Measurements from ENCODE around the gene GSK3B. TPM values are rescaled to one million over a fixed set of nuclear protein-coding genes. Genes with fewer than 3 reads are reported as not detected.

GSK3B gene
- total RNA-seq, 1 donor from 2014 or later: 20.6 TPM

DNA sequence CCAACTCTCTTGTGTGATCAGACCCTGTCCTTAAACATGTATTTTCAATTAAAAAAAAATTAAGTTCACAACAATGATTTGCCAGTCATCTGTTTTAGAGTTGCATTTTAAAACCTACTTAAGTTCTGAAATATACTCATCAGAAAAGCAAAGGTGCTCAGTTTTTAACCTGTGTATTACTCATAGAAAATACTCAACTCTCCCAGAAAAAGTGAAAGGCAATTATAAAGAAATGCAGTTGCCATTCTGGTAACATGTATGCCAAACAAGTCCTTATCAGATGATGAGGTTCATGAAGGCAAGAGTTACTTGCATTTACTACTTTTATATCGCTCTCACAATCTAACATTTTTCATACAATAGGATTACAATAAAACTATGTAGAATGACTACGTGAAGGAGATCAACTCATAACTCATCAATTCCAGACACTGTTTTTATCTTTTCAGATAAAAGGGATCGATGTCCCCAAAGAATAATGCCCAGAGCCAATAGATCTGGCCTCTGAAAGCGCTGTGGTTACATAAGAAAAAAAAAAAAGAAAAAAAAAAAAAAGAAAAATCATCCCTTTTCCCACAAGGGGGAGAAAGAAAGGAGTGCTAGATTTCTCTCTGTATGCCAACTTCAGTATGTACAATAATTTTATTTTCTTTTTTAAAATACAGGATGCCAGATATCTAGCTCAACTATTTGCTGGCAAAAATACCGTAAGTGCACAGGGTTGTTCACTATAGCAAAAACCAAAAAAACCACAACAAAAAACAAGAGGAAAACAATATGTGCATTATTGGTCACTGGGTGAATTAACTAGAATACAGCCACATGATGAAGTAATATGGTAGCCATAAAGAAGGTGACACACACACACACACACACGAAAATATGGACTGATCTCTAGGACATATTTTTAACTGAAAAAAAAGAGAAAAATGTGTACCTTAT, 175.0 kb downstream of the GSK3B start:
- Histone ChIP-seq H3K27me3 (no peaks in the 10 kb centered on the region), H3K27ac (no peak overlapping the region), H3K9me3 (no peaks in the 10 kb centered on the region), H3K4me3 (no peak overlapping the region), H3K4me1 (no peaks in the 10 kb centered on the region), H3K36me3 (peaks cover 0 to 16% of the 10 kb centered on the region in 2 donors)
- intact Hi-C loops (cut with DNase I): no loop called here
- no peak for DNase-seq (ENCODE audit: extremely low spot score in 2 of 2)
- TF ChIP-seq POLR2A (IDR thresholded peaks at IDR 0.05): no peak
- TF ChIP-seq POLR2AphosphoS5 (IDR thresholded peaks at IDR 0.05; ENCODE audit: insufficient read depth in 1 of 2, low read depth in 1 of 2): no peak
- TF ChIP-seq, protein P1, sequence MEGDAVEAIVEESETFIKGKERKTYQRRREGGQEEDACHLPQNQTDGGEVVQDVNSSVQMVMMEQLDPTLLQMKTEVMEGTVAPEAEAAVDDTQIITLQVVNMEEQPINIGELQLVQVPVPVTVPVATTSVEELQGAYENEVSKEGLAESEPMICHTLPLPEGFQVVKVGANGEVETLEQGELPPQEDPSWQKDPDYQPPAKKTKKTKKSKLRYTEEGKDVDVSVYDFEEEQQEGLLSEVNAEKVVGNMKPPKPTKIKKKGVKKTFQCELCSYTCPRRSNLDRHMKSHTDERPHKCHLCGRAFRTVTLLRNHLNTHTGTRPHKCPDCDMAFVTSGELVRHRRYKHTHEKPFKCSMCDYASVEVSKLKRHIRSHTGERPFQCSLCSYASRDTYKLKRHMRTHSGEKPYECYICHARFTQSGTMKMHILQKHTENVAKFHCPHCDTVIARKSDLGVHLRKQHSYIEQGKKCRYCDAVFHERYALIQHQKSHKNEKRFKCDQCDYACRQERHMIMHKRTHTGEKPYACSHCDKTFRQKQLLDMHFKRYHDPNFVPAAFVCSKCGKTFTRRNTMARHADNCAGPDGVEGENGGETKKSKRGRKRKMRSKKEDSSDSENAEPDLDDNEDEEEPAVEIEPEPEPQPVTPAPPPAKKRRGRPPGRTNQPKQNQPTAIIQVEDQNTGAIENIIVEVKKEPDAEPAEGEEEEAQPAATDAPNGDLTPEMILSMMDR (IDR thresholded peaks at IDR 0.05): no peak

DNA sequence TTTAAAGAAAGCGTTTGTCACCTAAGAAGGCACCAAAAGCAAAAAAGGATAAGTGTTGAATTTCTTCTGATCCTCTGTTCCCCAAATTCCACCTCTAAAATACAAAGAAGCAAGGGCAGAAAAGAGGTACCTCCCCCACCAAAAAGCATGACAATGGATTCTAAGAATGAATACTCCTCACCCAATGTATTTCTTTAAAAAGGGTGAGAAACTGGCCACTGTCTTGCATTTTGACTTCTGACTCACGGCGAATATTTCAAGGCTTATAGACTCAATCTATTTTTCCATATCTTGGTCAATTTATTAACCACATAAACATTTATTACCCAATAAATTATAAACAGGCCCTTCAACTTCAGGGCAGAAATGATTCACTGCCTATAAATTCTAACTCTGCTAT, 181.2 kb downstream of the GSK3B start:
- peaks cover 0 to 17% of the 10 kb centered on the region in 2 donors for H3K36me3 ChIP-seq

GRCh38 chr3:119912220-119912619, 182.0 kb downstream of the GSK3B start:
- no peak for DNase-seq (ENCODE audit: extremely low spot score in 2 of 2)
- Histone ChIP-seq H3K4me3 (no peak overlapping the region), H3K27ac (no peak overlapping the region), H3K27me3 (no peaks in the 10 kb centered on the region), H3K4me1 (no peaks in the 10 kb centered on the region), H3K36me3 (peaks cover 0 to 17% of the 10 kb centered on the region in 2 donors), H3K9me3 (no peaks in the 10 kb centered on the region)
- TF ChIP-seq, protein P1 (IDR thresholded peaks at IDR 0.05): no peak
- TF ChIP-seq POLR2A (IDR thresholded peaks at IDR 0.05) (no peak), POLR2AphosphoS5 (IDR thresholded peaks at IDR 0.05; ENCODE audit: insufficient read depth in 1 of 2, low read depth in 1 of 2) (no peak)
- intact Hi-C loops (cut with DNase I): no loop called here

More for the DNA sequence above, 181.2 kb downstream of the GSK3B start:
- intact Hi-C loops (cut with DNase I): no loop called here
- Histone ChIP-seq H3K27ac (no peak overlapping the region), H3K4me3 (no peak overlapping the region), H3K27me3 (no peaks in the 10 kb centered on the region), H3K4me1 (no peaks in the 10 kb centered on the region), H3K9me3 (no peaks in the 10 kb centered on the region)
- no peak for DNase-seq (ENCODE audit: extremely low spot score in 2 of 2)
- TF ChIP-seq POLR2A (IDR thresholded peaks at IDR 0.05): no peak
- TF ChIP-seq, protein P1 (IDR thresholded peaks at IDR 0.05): no peak
- TF ChIP-seq POLR2AphosphoS5 (IDR thresholded peaks at IDR 0.05; ENCODE audit: insufficient read depth in 1 of 2, low read depth in 1 of 2): no peak

DNA sequence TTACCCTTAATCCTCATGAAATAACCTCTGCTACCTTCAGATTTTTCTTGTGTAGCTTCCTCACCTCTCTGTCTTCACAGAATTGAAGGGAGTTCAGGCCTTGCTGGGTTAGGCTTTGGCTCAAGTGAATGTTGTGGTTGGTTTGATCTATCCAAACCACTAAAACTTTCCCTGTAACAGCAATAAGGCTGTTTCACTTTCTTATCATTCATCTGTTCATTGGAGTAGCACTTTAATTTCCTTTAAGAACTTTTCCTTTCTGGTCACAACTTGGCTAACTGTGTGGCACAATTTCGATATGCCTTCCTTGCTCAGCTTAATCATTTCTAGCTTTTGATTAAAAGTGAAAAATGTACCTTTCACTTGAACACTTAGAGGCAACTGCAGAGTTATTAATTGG, 182.5 kb downstream of the GSK3B start:
- H3K4me3 ChIP-seq: no peak overlapping the region
- no peak for TF ChIP-seq POLR2A (IDR thresholded peaks at IDR 0.05)
- no peak for TF ChIP-seq POLR2AphosphoS5 (IDR thresholded peaks at IDR 0.05; ENCODE audit: insufficient read depth in 1 of 2, low read depth in 1 of 2)
- TF ChIP-seq, protein P1 (IDR thresholded peaks at IDR 0.05): no peak
- H3K27me3 ChIP-seq: no peaks in the 10 kb centered on the region
- DNase-seq (ENCODE audit: extremely low spot score in 2 of 2): no peak
- H3K4me1 ChIP-seq: no peaks in the 10 kb centered on the region
- intact Hi-C loops (cut with DNase I): no loop called here
- no peak overlapping the region for H3K27ac ChIP-seq
- peaks cover 0 to 17% of the 10 kb centered on the region in 2 donors for H3K36me3 ChIP-seq
- no peaks in the 10 kb centered on the region for H3K9me3 ChIP-seq

- DNase-seq (ENCODE audit: extremely low spot score in 2 of 2): no peak
- Histone ChIP-seq H3K4me3 (no peak overlapping the region), H3K4me1 (no peaks in the 10 kb centered on the region), H3K9me3 (no peaks in the 10 kb centered on the region), H3K27me3 (no peaks in the 10 kb centered on the region), H3K36me3 (peaks cover 0 to 4% of the 10 kb centered on the region in 2 donors), H3K27ac (no peak overlapping the region)
- intact Hi-C loops (cut with DNase I): no loop called here
- TF ChIP-seq POLR2A (IDR thresholded peaks at IDR 0.05): no peak
These were observed 192.2 kb downstream of the GSK3B start for GRCh38 chr3:119902061-119902460.

Data from vagina (tissue), 2 donors.